CD4-positive, alpha-beta T cell treated with Interleukin-1 beta for 1 hour (primary cell): Measurements from ENCODE around the gene PDP2.

ENCODE experiments used
- DNase-seq, 2 donors: peaks; one replicate each; pipeline ENCODE4 v3.0.0-alpha.2; 2020 to 2022

PDP2 gene

DNA sequence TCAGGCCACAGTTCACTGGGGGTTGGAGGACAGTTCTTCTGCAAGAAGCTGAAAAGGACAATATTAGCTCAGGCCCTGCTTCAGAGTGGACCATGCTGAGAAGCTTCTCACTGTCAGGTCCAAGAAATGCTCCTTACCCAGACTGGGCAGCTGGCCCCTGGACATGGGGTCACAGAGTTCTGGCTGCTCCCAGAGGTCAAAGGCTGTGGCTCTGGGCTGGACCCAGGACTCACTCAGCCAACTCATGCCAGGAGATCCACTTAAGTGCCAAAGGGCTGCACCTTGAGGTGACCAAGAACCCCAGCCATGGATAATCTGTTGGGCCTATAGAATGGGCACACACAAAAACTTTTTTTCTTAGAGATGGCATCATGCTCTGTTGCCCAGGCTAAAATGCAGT, 59.1 kb downstream of the PDP2 start:
- DNase-seq, result no peak

DNA sequence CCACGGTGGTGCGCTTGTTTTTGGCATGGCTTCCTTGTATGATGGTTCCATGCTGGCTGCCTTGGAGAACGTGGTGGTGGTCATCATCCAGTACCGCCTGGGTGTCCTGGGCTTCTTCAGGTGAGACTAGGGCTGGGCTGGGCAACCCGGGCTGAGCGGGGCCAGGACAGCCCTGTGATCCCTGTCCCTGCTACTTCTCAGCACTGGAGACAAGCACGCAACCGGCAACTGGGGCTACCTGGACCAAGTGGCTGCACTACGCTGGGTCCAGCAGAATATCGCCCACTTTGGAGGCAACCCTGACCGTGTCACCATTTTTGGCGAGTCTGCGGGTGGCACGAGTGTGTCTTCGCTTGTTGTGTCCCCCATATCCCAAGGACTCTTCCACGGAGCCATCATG, 59.9 kb downstream of the PDP2 start:
- no peak for DNase-seq
